Uterus (tissue), 4 donors: ENCODE measurements around the gene CHID1. TPM values are rescaled to one million over a fixed set of nuclear protein-coding genes. Genes with fewer than 3 reads are reported as not detected.

Source experiments
- DNase-seq, 2 donors: peaks; one replicate each; pipeline ENCODE4 v3.0.0-alpha.2; 2019 to 2020
- H3K27ac ChIP-seq, 2 donors: fragments of 200-600 bp; sonication (generic); 1 replicate in 1 of 2; 2 replicates in 1 of 2; pipeline ENCODE4 v1.5.1; 2016 to 2018
- H3K27me3 ChIP-seq, 2 donors: fragments of 200-600 bp; sonication (generic); one replicate each; pipeline ENCODE4 v1.5.1; 2018 to 2019; ENCODE audit warnings: control low read depth in 1 of 2
- H3K36me3 ChIP-seq, 2 donors: fragments of 200-600 bp; sonication (generic); one replicate each; pipeline ENCODE4 v1.5.1; 2019; ENCODE audit warnings: control low read depth in 1 of 2
- H3K4me1 ChIP-seq, 2 donors: fragments of 200-600 bp; sonication (generic); one replicate each; pipeline ENCODE4 v1.5.1; 2018 to 2019; ENCODE audit warnings: control low read depth in 1 of 2
- H3K4me3 ChIP-seq, 2 donors: fragments of 200-600 bp; sonication (generic); 1 replicate in 1 of 2; 2 replicates in 1 of 2; pipeline ENCODE4 v1.5.1; 2018 to 2019; ENCODE audit warnings: mild to moderate bottlenecking in 1 of 2
- H3K9me3 ChIP-seq, 2 donors: fragments of 200-600 bp; sonication (generic); one replicate each; pipeline ENCODE4 v1.5.1; 2019; ENCODE audit warnings: control low read depth in 1 of 2
- CTCF ChIP-seq, 4 experiments: fragments of 200-600 bp in 2 of 4; fragments of 450-650 bp in 2 of 4; sonication (generic) in 2 of 4; IDR thresholded peaks; one replicate each; pipeline ENCODE4 v1.5.1; 2016 to 2019; ENCODE audit warnings: antibody characterized with exemption in 4 of 4, mild to moderate bottlenecking in 2 of 4, moderate library complexity in 1 of 4
- POLR2A ChIP-seq, 2 donors: fragments of 450-650 bp; IDR thresholded peaks; one replicate each; pipeline ENCODE4 v1.6.1; 2016; ENCODE audit warnings: antibody characterized with exemption in 2 of 2, mild to moderate bottlenecking in 1 of 2, moderate library complexity in 1 of 2
- intact Hi-C: fragments of 100-400 bp; cut with DNase I; formaldehyde crosslinking; loops from one replicate; pipeline ENCODE4 v1.15.1; 2023; ENCODE audit warnings: low total_unique reads
- total RNA-seq, 4 donors: library from RNA; depleted of rRNA in 3 of 4; stranded (reverse); fragments of >200 nt in 3 of 4; gene quantifications; one replicate each; pipeline versions ENCODE4 v1.1.0 to v1.2.4, GENCODE V29; 2014 to 2023
- donor health status: DM: yes; HTN: yes; CAD: no.

CHID1 gene
- total RNA-seq, 4 donors from 2014 or later, result 20.3 to 57.9 (median 48.4) TPM

- TF ChIP-seq POLR2A (IDR thresholded peaks at IDR 0.05) (no peak), CTCF (IDR thresholded peaks at IDR 0.05) (peak; percentile 65 to 89 (median 82))
- Histone ChIP-seq H3K36me3 (no peaks in the 10 kb centered on the region), H3K27me3 (no peaks in the 10 kb centered on the region), H3K4me3 (no peak overlapping the region), H3K27ac (peak overlapping the region in 1 of 2 donors; percentile 69), H3K9me3 (no peaks in the 10 kb centered on the region), H3K4me1 (peaks cover 10 to 36% of the 10 kb centered on the region in 2 donors)
- intact Hi-C loops, result no loop called here
- no peak for DNase-seq
Observed at GRCh38 chr11:848380-848931, 62.2 kb downstream of the CHID1 start.

- H3K27me3 ChIP-seq, result no peaks in the 10 kb centered on the region
- intact Hi-C loops, result no loop called here
- H3K27ac ChIP-seq, result peak overlapping the region in 1 of 2 donors; percentile 69
- H3K4me3 ChIP-seq, result no peak overlapping the region
- H3K4me1 ChIP-seq, result peaks cover 10 to 36% of the 10 kb centered on the region in 2 donors
- no peak for DNase-seq
- no peaks in the 10 kb centered on the region for H3K9me3 ChIP-seq
- TF ChIP-seq CTCF (IDR thresholded peaks at IDR 0.05) (no peak), POLR2A (IDR thresholded peaks at IDR 0.05) (no peak)
- no peaks in the 10 kb centered on the region for H3K36me3 ChIP-seq
Observed at GRCh38 chr11:847876-848275, 62.7 kb downstream of the CHID1 start.

- DNase-seq, result no peak
- Histone ChIP-seq H3K9me3 (no peaks in the 10 kb centered on the region), H3K27me3 (no peaks in the 10 kb centered on the region), H3K27ac (peak overlapping the region in 1 of 2 donors; percentile 95), H3K4me1 (peaks cover 10 to 36% of the 10 kb centered on the region in 2 donors), H3K4me3 (no peak overlapping the region), H3K36me3 (no peaks in the 10 kb centered on the region)
- intact Hi-C loops, result no loop called here
- no peak for TF ChIP-seq CTCF (IDR thresholded peaks at IDR 0.05)
- TF ChIP-seq POLR2A (IDR thresholded peaks at IDR 0.05), result no peak
Observed at GRCh38 chr11:846496-847098, 64.0 kb downstream of the CHID1 start.

GRCh38 chr11:845872-846495 lies 64.6 kb downstream of the CHID1 start:
- peak overlapping the region; percentile 95 to 97 for H3K27ac ChIP-seq
- intact Hi-C loops, result no loop called here
- H3K36me3 ChIP-seq, result no peaks in the 10 kb centered on the region
- H3K9me3 ChIP-seq, result no peaks in the 10 kb centered on the region
- H3K4me1 ChIP-seq, result peaks cover 16 to 39% of the 10 kb centered on the region in 2 donors
- TF ChIP-seq POLR2A (IDR thresholded peaks at IDR 0.05) (no peak), CTCF (IDR thresholded peaks at IDR 0.05) (no peak)
- no peak for DNase-seq
- H3K4me3 ChIP-seq, result no peak overlapping the region
- no peaks in the 10 kb centered on the region for H3K27me3 ChIP-seq
